K562 (cell line): ENCODE measurements around the gene SERPING1. TPM values are rescaled to one million over a fixed set of nuclear protein-coding genes. Genes with fewer than 3 reads are reported as not detected.
A peak's percentile ranks its signal among the peaks of the same experiment; 100 is the strongest.

Experiments used
- ATAC-seq: fragments of 200-7000 bp; cut with Tn5 transposase; 3 replicates; pipeline ENCODE4 v1.9.1; 2020; ENCODE audit warnings: moderate library complexity
- BruUV-seq: library from RNA; stranded (reverse); fragments of 400-500 nt; replicated peaks from 2 replicates; lab custom pipeline; 2021; lab: Mats Ljungman, UMichigan
- CTCF ChIA-PET: fragments of 300-600 bp; formaldehyde crosslinking; extraction: SDS; loops from one replicate; lab custom pipeline; 2021; ENCODE audit warnings: low intra/inter-chr PET ratio; lab: Yijun Ruan, JAX
- POLR2A ChIA-PET: fragments of 300-600, 350-650 bp; sonication (Branson Sonifier 250); formaldehyde crosslinking; extraction: SDS; loops from one replicate; lab custom pipeline; 2021; ENCODE audit warnings: antibody characterized with exemption, inconsistent platforms; lab: Yijun Ruan, JAX
- DNase-seq, 4 experiments: peaks; one replicate each; pipeline versions ENCODE4 v3.0.0 to v3.0.0-alpha.2; 2011 to 2018; ENCODE audit warnings: low spot score in 3 of 4, mixed read lengths in 3 of 4; ENCODE audit errors: extremely low read depth in 1 of 4
- FAIRE-seq: peaks from 2 replicates; lab custom pipeline; 2011; peaks lifted over from hg19 to GRCh38; lab: Jason Lieb, UNC
- H2AFZ ChIP-seq: 2 replicates; pipeline ENCODE4 v1.6.0; 2011; ENCODE audit warnings: low read depth, low read length, control low read depth, inconsistent platforms
- H3K27ac ChIP-seq: fragments of 200-600 bp; 3 replicates; pipeline ENCODE4 v1.8.0; 2011; ENCODE audit warnings: low read depth, mild to moderate bottlenecking, control low read depth, inconsistent platforms, low read length, moderate library complexity, mixed read lengths; ENCODE audit errors: extremely low read depth
- H3K27me3 ChIP-seq, 2 experiments: fragments of 300-600 bp in 1 of 2; 2 replicates in 1 of 2; 3 replicates in 1 of 2; pipeline versions ENCODE4 v1.6.0 to v1.8.0; 2011; ENCODE audit warnings: inconsistent platforms in 2 of 2, low read length in 2 of 2, mild to moderate bottlenecking in 1 of 2, mixed read lengths in 1 of 2, moderate library complexity in 1 of 2; ENCODE audit not compliant: control insufficient read depth in 2 of 2, insufficient read depth in 2 of 2
- H3K36me3 ChIP-seq: fragments of 300-600 bp; 3 replicates; pipeline ENCODE4 v1.8.0; 2011; ENCODE audit warnings: mild to moderate bottlenecking, low read length, inconsistent platforms; ENCODE audit not compliant: control insufficient read depth, insufficient read depth
- H3K4me1 ChIP-seq, 2 experiments: fragments of 200-600 bp in 1 of 2; replicated peaks in 1 of 2; 2 replicates in 1 of 2; 3 replicates in 1 of 2; pipeline versions ENCODE4 v1.5.1 to v1.8.0; 2011; ENCODE audit warnings: inconsistent platforms in 2 of 2, low read length in 2 of 2, mild to moderate bottlenecking in 1 of 2, mixed read lengths in 1 of 2, moderate library complexity in 1 of 2; ENCODE audit not compliant: control insufficient read depth in 2 of 2, insufficient read depth in 2 of 2
- H3K4me2 ChIP-seq: 2 replicates; pipeline ENCODE4 v1.6.1; 2011; ENCODE audit warnings: low read length, control low read depth, inconsistent platforms, mixed read lengths; ENCODE audit not compliant: insufficient read depth
- H3K4me3 ChIP-seq: fragments of 200-600 bp; sonication (generic), shearing (Covaris generic); 2 replicates; pipeline ENCODE4 v1.5.1; 2016; ENCODE audit warnings: control low read depth, inconsistent platforms
- H3K79me2 ChIP-seq: fragments of 200-600 bp; 3 replicates; pipeline ENCODE4 v1.8.0; 2011; ENCODE audit warnings: low read length, inconsistent platforms; ENCODE audit not compliant: control insufficient read depth, insufficient read depth
- H3K9ac ChIP-seq, 2 experiments: 2 replicates each; pipeline versions ENCODE4 v1.6.0 to v1.6.1; 2011; ENCODE audit warnings: low read depth in 2 of 2, low read length in 2 of 2, control low read depth in 1 of 2, inconsistent platforms in 1 of 2, mild to moderate bottlenecking in 1 of 2, mixed read lengths in 1 of 2; ENCODE audit not compliant: insufficient read depth in 1 of 2
- H3K9me1 ChIP-seq: one replicate; pipeline ENCODE4 v1.6.0; 2011; ENCODE audit warnings: inconsistent platforms, mild to moderate bottlenecking, low read length, moderate library complexity; ENCODE audit not compliant: control insufficient read depth, insufficient read depth
- H3K9me3 ChIP-seq: replicated peaks from 2 replicates; pipeline ENCODE4 v1.5.1; 2011; ENCODE audit warnings: low read depth, low read length, inconsistent platforms; ENCODE audit not compliant: control insufficient read depth, insufficient read depth
- H4K20me1 ChIP-seq: replicated peaks from 2 replicates; pipeline ENCODE4 v1.6.1; 2011; ENCODE audit warnings: low read length, inconsistent platforms, mixed read lengths; ENCODE audit not compliant: control insufficient read depth, insufficient read depth
- JUND ChIP-seq, 2 experiments: IDR thresholded peaks; 2 replicates in 1 of 2; 3 replicates in 1 of 2; pipeline ENCODE4 v1.6.1; 2011; ENCODE audit warnings: borderline replicate concordance in 2 of 2, low read depth in 2 of 2, low read length in 2 of 2, improper control_type of control experiment in 1 of 2, missing biosample characterization in 1 of 2, missing genetic modification characterization in 1 of 2, missing genetic modification reagents in 1 of 2
- KLF6 ChIP-seq: fragments of 250-450 bp; sonication (Bioruptor Pico); IDR thresholded peaks from 2 replicates; pipeline ENCODE4 v1.4.0; 2020; ENCODE audit warnings: mild to moderate bottlenecking, moderate library complexity, borderline replicate concordance
- NFE2L1 ChIP-seq: fragments of 450-650 bp; IDR thresholded peaks from 2 replicates; pipeline ENCODE4 v1.6.1; 2016; ENCODE audit warnings: missing genetic modification characterization, low read depth, mild to moderate bottlenecking, missing compliant biosample characterization, moderate library complexity, borderline replicate concordance
- NR2C2 ChIP-seq, 2 experiments: fragments of 200-800 bp in 1 of 2; sonication (Bioruptor generic) in 1 of 2; sonication (generic) in 1 of 2; formaldehyde crosslinking in 1 of 2; IDR thresholded peaks; 2 replicates each; pipeline versions ENCODE4 v1.6.1 to v1.8.0; 2016 to 2022; ENCODE audit warnings: mild to moderate bottlenecking in 1 of 2, missing compliant biosample characterization in 1 of 2, missing genetic modification characterization in 1 of 2, missing genetic modification reagents in 1 of 2
- TCF7L2 ChIP-seq: fragments of 150-350 bp; IDR thresholded peaks from 2 replicates; pipeline ENCODE4 v1.6.1; 2016; ENCODE audit warnings: low read depth, mild to moderate bottlenecking, low read length, moderate library complexity
- WHSC1 ChIP-seq: IDR thresholded peaks from one replicate; pipeline ENCODE4 v1.6.1; 2012; ENCODE audit warnings: low read length, control low read depth, inconsistent platforms
- WGBS: fragments of 100-300 bp; shearing (Covaris generic); methylation state at CpG from one replicate; pipeline ENCODE4 v1.1.6; 2016; ENCODE audit warnings: low coverage, mixed read lengths; ENCODE audit not compliant: insufficient coverage; ENCODE audit errors: missing lambda C conversion rate; 5-methylcytosine and 5-hydroxymethylcytosine counted together
- in situ Hi-C: fragments of 300-500 bp; cut with MboI; formaldehyde crosslinking; loops from 4 replicates; pipeline ENCODE4 v1.15.0; 2018; ENCODE audit warnings: inconsistent platforms, mixed read lengths
- intact Hi-C: fragments of 100-400 bp; cut with micrococcal nuclease; formaldehyde crosslinking; loops from 2 replicates; pipeline ENCODE4 v1.14.2; 2022
- polyA plus RNA-seq, 8 experiments: library from polyadenylated mRNA; depleted of rRNA in 4 of 8; stranded (reverse) in 5 of 8; unstranded in 3 of 8; fragments of >200 nt; fragmentation: Nextera tagmentation in 2 of 8; fragmentation: Illumina TruSeq in 1 of 8; extraction: Ambion mirVana in 2 of 8; extraction: Trizol in 1 of 8; gene quantifications; 2 replicates each; pipeline versions ENCODE4 v1.2.1 to v1.2.3, GENCODE V29; 2011 to 2014; ENCODE audit warnings: inconsistent platforms in 1 of 8, missing spikeins in 1 of 8
- total RNA-seq, 7 experiments: library from RNA; depleted of rRNA in 6 of 7; stranded (reverse); fragments of >200 nt in 6 of 7; fragmentation: Illumina TruSeq in 2 of 7; extraction: Trizol in 2 of 7; gene quantifications; 2 replicates each; pipeline versions ENCODE4 v1.2.1 to v1.2.3, GENCODE V29; 2011 to 2021; ENCODE audit warnings: low replicate concordance in 1 of 7
- TF ChIP-seq, protein P1 (sequence below), 2 experiments: fragments of 450-650 bp; IDR thresholded peaks; 2 replicates each; pipeline ENCODE4 v1.6.1; 2016
- TF ChIP-seq, protein P2 (sequence below): fragments of 450-650 bp; formaldehyde crosslinking; IDR thresholded peaks from 2 replicates; pipeline ENCODE4 v1.4.0; 2022; ENCODE audit warnings: mild to moderate bottlenecking, moderate library complexity

SERPING1 gene
- total and polyA plus RNA-seq, 9 of the 15 experiments (the other 6 are each of a cell fraction or from before 2014, with no cell fraction given) = 0.10 to 1.00 (median 0.21) TPM; not detected in 2

DNA sequence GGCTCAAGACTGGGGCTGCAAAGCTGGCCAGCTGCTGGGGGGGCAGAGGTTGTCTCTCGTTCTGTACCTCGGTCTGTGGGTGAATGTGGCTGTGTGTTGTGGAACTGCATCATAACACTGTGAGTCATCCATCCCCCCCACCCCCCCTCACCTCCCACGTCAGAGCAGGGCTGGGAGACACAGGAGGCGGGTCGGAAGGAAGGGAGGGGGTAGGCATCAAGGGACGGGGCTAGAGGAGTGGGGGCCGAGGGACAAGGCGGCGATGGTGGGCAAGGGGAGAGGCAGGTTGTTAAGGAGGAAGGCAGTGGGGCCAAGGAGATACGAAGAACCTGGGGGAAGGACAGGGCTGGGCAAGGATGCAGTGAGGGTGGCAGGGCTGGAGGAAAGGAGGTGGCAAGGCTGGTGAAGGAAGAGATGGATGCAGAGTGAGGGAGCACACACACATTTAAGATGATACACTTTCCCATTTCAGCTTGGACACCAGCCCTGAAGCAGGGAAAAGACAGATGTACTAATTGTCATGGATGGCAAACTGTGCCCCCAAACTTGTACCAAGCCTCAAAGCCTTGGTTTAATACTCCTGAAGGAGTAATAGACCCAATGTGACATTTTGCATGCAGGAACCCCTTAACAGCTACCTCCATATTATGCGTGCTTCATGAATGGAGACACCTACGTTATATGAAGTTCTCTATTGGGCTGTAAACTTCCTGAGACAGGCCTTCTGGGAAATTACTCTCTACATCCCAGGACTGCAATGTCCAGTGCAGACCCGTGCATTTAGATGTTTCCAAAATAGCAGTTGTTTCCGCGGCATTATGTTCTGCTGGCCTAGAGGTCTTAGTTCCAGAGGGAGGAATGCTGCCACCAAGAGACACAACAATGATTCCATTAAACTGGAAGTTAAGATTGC lies 52.6 kb downstream of the SERPING1 start, which contains the start of gene YPEL4:
TSS of gene YPEL4 (minus strand) at position 87 of the 913 bp plus-strand sequence. CDS start 2,805 bp downstream, outside the sequence.
- in situ Hi-C loops = loop anchor here (10.0 to 25.0 kb wide), 2 partner anchors 195 to 862 kb away; partner anchors contain the start of gene OR5B21
- Histone ChIP-seq H3K27me3 (peaks cover 0 to 15% of the 10 kb centered on the region in 2 experiments; a peak in 2 of 5 replicates), H3K79me2 (no peaks in the 10 kb centered on the region), H3K27ac (no peak within 1 kb of the TSS; the same call in 2 of the 3 replicates), H3K9ac (peak within 1 kb of the TSS; percentile 21 to 41; a peak in 2 of 4 replicates), H3K4me2 (peak within 1 kb of the TSS; percentile 78), H3K4me1 (peaks cover 36 to 38% of the 10 kb centered on the region in 2 experiments), H3K9me1 (no peaks in the 10 kb centered on the region), H3K4me3 (peak within 1 kb of the TSS; percentile 21; the same call in 1 of the 2 replicates), H4K20me1 (no peaks in the 10 kb centered on the region; the same call in 1 of the 2 replicates), H2AFZ (peak within 1 kb of the TSS; percentile 73), H3K36me3 (no peaks in the 10 kb centered on the region), H3K9me3 (no peaks in the 10 kb centered on the region)
- no peak for FAIRE-seq
- no TSS peak for BruUV-seq
- POLR2A ChIA-PET = interaction anchor here (0.5 to 0.6 kb wide), 2 partner anchors 90 to 360 kb away, joined by 3 read pairs; no protein-coding TSS in a partner anchor
- intact Hi-C loops = no loop called here
- 22% methylated on average over 10 of the region's 15 CpGs for WGBS
- ATAC-seq = peak; percentile 68
- peak; percentile 78 to 83 (median 82) for DNase-seq
- CTCF ChIA-PET = no interaction called here
- TF ChIP-seq, protein P1, sequence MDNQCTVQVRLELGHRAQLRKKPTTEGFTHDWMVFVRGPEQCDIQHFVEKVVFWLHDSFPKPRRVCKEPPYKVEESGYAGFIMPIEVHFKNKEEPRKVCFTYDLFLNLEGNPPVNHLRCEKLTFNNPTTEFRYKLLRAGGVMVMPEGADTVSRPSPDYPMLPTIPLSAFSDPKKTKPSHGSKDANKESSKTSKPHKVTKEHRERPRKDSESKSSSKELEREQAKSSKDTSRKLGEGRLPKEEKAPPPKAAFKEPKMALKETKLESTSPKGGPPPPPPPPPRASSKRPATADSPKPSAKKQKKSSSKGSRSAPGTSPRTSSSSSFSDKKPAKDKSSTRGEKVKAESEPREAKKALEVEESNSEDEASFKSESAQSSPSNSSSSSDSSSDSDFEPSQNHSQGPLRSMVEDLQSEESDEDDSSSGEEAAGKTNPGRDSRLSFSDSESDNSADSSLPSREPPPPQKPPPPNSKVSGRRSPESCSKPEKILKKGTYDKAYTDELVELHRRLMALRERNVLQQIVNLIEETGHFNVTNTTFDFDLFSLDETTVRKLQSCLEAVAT (IDR thresholded peaks at IDR 0.05) = peak in 1 of 2 experiments; percentile 36; a peak in 1 of 4 replicates
- no peak for TF ChIP-seq TCF7L2
- no peak for TF ChIP-seq NFE2L1 (tag)
- no peak for TF ChIP-seq WHSC1
- TF ChIP-seq NR2C2 (CRISPR knock-in tag; IDR thresholded peaks at IDR 0.05) = no peak
- TF ChIP-seq NR2C2 (tag; IDR thresholded peaks at IDR 0.05) = no peak
- TF ChIP-seq JUND (IDR thresholded peaks at IDR 0.05; ENCODE audit: borderline replicate concordance, low read depth, low read length) = peak; percentile 92
- peak; percentile 77; the same call in 1 of the 3 replicates for TF ChIP-seq JUND (tag; IDR thresholded peaks at IDR 0.05; ENCODE audit: borderline replicate concordance, low read depth, low read length)
- TF ChIP-seq KLF6 (CRISPR knock-in tag) = no peak
- TF ChIP-seq, protein P2, sequence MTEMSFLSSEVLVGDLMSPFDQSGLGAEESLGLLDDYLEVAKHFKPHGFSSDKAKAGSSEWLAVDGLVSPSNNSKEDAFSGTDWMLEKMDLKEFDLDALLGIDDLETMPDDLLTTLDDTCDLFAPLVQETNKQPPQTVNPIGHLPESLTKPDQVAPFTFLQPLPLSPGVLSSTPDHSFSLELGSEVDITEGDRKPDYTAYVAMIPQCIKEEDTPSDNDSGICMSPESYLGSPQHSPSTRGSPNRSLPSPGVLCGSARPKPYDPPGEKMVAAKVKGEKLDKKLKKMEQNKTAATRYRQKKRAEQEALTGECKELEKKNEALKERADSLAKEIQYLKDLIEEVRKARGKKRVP (CRISPR knock-in tag) = no peak
